GM19372 (cell line): ENCODE measurements around the gene KATNB1.

Experiments
- ATAC-seq: cut with Tn5 transposase; IDR thresholded peaks from one replicate; pipeline ENCODE4 v1.9.1; 2021; ENCODE audit warnings: mild to moderate bottlenecking, low read depth, moderate library complexity; ENCODE audit not compliant: unreplicated experiment

The KATNB1 gene, protein sequence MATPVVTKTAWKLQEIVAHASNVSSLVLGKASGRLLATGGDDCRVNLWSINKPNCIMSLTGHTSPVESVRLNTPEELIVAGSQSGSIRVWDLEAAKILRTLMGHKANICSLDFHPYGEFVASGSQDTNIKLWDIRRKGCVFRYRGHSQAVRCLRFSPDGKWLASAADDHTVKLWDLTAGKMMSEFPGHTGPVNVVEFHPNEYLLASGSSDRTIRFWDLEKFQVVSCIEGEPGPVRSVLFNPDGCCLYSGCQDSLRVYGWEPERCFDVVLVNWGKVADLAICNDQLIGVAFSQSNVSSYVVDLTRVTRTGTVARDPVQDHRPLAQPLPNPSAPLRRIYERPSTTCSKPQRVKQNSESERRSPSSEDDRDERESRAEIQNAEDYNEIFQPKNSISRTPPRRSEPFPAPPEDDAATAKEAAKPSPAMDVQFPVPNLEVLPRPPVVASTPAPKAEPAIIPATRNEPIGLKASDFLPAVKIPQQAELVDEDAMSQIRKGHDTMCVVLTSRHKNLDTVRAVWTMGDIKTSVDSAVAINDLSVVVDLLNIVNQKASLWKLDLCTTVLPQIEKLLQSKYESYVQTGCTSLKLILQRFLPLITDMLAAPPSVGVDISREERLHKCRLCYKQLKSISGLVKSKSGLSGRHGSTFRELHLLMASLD

DNA sequence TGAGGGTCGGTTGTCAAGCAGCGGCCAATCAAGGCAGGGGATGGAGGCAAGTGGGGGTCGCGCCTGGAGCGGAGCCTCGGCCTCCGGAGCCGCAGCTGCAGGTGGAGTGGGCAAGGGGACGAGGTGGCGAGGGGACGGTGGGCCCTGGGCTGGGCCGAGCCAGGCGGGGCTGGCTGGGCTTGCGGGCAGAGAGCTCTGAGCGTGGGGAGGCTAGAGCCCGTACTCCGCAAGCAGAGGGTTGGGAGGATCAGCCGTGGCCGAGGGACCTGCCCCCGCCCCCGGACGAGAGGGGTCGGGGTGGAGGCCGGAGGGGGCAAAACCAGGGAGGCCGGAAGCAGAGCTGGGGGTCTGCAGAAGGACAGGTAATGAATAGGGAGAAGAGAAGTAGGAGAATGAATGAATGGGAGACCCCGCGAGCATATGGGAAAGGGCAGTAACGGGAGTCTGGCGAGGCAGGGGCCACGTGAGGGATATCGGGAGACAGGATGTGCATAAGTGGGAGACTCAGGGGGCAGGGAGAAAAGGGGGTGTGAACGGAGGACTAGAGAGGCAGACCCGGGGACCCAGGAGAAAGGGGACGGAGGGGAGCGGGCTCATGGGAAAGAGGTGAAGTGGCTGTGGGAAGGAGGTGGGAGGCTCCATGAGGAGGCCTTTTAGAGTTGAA is at the start of gene KATNB1:
Gene KATNB1, plus strand, starts transcription at position 16 of the 664 bp plus-strand sequence. CDS start 1,474 bp downstream, outside the sequence.
- no peak for ATAC-seq

- ATAC-seq = no peak
These were observed 49.0 kb upstream of the KATNB1 start for GRCh38 chr16:57686577-57686976.

DNA sequence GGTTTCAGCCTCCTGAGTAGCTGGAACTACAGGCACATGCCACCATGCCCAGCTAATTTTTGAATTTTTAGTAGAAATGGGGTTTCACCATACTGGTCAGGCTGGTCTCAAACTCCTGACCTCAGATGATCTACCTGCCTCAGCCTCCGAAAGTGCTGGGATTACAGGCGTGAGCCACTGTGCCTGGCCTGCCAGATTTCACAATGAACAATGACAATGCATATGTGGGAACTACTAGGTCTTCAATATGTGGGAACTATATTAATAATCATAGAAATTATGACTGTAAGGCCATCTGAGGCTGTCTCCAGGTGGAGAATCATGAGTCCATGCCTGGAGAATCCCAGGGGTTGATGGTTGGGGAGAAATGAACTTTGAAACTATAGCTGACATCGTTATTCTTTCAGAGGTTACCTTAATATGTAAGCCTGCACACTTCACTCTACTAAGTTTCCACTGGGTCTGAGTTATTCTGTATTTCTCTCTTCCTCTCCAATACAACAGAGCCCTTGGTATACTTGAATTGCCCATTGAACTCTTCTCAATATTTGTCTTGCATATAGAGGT is 48.1 kb upstream of the KATNB1 start:
- ATAC-seq = no peak

DNA sequence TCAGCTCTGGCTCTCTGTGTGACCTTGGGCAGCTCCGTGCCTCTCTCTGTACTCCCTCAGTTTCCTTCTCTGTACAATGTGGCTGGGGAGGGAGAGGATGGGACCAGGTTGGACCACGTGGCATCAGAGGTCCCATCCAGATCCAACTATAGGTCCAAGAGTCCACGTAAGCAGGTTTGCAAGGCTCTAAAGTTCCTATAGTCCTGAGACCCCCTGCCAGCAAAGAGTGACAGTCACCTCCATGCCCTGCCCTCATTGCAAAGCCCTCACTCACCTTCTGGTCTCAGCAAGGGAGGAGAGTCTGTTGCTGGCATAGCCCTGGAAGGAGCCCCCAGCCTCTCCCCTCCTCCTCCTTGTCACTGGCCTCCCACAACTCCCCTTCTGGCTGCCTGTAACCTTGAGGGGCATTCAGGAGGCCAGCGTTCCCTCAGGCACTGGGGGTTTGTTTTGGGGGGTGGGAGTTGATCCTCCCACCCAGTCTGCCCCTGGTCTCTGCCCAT is 47.0 kb upstream of the KATNB1 start:
- ATAC-seq = no peak

GRCh38 chr16:57688987-57689761 is 46.4 kb upstream of the KATNB1 start:
- ATAC-seq = no peak

- no peak for ATAC-seq
These were observed 45.6 kb upstream of the KATNB1 start for GRCh38 chr16:57689762-57690558.

GRCh38 chr16:57690782-57691471 is 44.6 kb upstream of the KATNB1 start:
- ATAC-seq = no peak

DNA sequence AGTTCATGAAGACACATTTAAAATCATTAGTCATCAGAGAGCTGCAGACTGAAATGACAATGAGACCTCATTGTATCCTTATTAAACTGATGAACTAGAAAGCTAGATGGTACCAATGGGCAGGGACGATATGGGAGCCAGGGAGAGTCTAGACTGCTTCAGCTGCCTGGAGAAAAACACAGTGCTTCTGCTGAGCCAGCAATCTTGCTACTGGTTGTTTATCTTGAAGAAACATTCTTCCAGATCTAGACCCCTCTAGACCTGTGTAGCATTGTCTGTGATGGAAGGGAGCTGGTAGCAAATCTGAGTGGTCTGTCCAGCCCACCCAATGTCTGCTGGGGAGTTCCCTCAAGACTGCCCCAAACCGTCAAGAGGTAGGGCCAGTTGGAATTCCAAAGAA is 42.9 kb upstream of the KATNB1 start:
- no peak for ATAC-seq

DNA sequence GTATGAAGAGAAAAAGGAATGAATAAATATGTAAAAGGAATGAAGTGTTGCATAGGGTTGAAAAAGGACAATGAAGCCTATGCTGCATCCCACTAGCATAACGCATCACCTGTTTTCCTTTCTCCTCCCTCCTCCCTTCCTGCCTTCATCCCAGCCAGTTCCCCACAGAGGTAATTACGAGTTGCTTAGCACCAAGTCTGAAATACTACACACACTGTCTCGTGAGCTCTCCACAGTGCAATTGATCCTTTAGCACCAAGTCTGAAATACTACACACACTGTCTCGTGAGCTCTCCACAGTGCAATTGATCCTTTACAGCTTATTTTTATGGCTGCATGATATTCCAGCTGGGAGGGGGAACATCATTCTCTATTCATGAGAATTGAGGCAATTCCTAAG is 42.0 kb upstream of the KATNB1 start:
- ATAC-seq = no peak

- ATAC-seq = no peak
These were observed 41.3 kb upstream of the KATNB1 start for GRCh38 chr16:57694231-57694724.

DNA sequence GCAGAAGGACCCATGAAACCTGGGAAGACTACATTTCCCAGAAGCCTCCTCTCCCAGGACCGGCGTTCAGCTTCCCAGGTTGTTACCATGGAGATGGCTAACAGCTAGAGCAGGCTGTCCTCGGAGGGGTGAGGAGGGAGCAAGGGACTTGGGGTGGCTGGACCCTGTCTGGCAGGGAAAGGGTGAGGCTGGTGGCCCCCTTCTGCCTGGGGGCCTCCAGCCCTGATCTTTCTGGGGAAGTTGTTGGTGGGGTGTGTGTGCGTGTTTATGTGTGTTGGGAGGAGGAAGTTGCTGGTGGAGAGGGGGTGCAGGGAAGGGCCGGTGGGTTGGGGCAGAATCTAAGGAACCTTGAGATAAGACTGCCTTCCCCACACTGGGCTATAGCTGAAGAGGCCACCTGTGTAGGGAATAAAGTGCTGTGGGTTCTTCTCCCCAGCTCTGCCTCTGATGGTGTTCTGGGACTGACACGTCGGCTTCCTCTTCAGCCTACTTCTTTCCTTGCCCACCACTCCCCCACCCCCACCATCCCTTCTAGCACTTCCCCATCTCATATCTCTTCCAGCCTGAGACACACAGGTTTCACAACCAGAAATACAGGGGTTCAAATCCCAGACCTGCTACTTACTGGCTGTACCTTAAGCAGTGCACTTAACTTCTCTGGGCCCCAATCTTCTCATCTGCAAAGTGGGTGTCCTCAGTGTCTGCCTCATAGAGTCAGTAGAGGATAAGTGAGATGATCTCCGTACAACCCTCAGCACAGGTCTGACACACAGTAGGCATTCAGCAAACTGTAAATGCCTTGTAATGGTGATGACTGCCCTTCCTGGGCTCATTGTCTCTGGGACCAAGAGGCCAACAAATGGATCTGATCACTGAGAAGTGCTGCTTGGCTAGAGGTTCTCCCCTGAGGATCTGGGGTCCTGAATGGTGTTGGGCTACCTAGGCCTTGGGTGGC is 40.6 kb upstream of the KATNB1 start, which contains the start of gene DRC7:
Gene DRC7, plus strand, starts transcription at position 82 of the 955 bp plus-strand sequence. CDS start 3,144 bp downstream, outside the sequence.
- no peak for ATAC-seq

- no peak for ATAC-seq
These were observed 39.9 kb upstream of the KATNB1 start for GRCh38 chr16:57695680-57696069.

GRCh38 chr16:57696240-57696639 is 39.3 kb upstream of the KATNB1 start:
- ATAC-seq = no peak

DNA sequence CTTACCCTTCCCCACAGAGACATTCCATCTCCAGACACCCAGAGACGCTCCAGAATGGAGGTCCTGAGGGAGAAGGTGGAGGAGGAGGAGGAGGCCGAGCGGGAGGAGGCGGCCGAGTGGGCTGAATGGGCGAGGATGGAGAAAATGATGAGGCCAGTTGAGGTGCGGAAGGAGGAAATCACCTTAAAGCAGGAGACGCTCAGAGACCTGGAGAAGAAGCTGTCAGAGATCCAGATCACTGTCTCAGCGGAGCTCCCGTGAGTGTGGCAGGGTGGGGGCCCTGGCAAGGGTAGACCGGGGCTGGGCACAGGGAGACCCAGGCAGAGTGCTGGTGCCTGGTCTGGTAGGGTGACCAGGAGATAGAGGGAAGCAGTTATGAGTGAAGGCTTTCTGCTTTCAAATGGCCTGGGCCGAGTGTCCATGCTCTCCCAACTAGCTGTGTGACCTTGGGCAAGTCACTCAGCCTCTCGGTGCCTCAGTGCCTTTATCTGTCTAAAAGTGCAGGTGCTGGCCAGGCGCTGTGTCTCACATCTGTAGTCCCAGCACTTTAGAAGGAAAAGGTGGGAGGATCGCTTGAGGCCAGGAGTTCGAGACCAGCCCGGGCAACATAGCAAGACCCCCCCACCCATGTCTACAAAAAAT is 37.6 kb upstream of the KATNB1 start:
- no peak for ATAC-seq

DNA sequence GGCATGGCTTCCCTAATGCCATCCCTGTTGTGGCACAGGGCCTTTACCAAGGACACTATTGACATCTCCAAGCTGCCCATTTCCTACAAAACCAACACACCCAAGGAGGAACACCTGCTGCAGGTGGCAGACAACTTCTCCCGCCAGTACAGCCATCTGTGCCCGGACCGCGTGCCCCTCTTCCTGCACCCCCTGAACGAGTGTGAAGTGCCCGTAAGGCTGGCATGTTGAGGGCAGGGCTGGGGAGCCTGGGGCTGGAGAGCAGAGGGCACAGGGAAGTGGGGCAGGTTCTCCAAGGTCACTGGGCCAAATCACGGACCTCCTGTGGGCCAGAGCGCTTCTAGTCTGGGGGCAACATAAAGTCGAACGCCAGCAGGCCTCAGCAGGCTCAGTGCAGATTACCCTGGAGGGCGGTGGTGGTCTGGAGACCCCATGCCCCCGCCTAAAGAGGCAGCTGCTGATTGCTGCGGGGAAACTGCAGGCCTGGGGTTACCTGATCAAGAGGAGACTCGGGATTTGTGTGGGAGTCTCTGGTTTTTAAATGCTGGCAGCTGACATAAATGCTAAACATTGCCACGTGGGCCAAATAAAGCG is 36.7 kb upstream of the KATNB1 start:
- no peak for ATAC-seq

GRCh38 chr16:57699481-57699880 is 36.1 kb upstream of the KATNB1 start:
- ATAC-seq = no peak

DNA sequence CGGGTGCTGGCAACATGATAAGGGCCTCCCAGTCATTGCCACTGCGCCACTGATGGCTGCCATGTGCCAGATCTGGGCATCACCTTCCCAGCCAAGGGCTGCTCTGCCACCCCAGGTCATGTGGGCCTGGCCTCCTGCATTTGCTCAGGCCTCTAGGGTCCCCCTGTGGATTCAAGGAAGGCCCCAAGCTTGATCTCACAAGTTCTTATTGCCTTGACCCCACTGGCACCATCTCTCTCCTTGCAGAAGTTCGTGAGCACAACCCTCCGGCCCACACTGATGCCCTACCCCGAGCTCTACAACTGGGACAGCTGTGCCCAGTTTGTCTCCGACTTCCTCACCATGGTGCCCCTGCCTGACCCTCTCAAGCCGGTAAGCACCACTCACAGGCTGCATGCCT is 35.7 kb upstream of the KATNB1 start:
- no peak for ATAC-seq
